ENCODE results near the gene HDAC5.

The HDAC5 gene

GRCh38 chr17:44159519-44160210 is 36.2 kb upstream of the HDAC5 start:
- TF ChIP-seq CTCF (IDR thresholded peaks at IDR 0.05; ENCODE audit: low read depth, low read length, poor library complexity, severe bottlenecking) (no peak), EZH2phosphoT487 (IDR thresholded peaks at IDR 0.05; ENCODE audit: borderline replicate concordance, low read length) (no peak)
- no peak overlapping the region for H3K4me2 ChIP-seq (ENCODE audit: low read length)
- H4K20me1 ChIP-seq (ENCODE audit: control insufficient read depth, insufficient read depth, low read depth, low read length): 0 out of 2 replicates have a peak, but pooled peaks cover 3% of the 10 kb centered on the region
- no peaks in the 10 kb centered on the region for H3K9me3 ChIP-seq (ENCODE audit: control insufficient read depth, insufficient read depth, low read length)
- H3F3A ChIP-seq (ENCODE audit: control insufficient read depth, insufficient read depth): no peaks in the 10 kb centered on the region
- H3K4me1 ChIP-seq (ENCODE audit: control insufficient read depth, low read length): no peaks in the 10 kb centered on the region
- no peak overlapping the region for H3K27ac ChIP-seq (ENCODE audit: low read depth, low read length)
- peaks cover 38% of the 10 kb centered on the region for H3K36me3 ChIP-seq (ENCODE audit: control insufficient read depth, low read length)
- H3K79me2 ChIP-seq (ENCODE audit: control insufficient read depth, low read length): no peaks in the 10 kb centered on the region
- H3K4me3 ChIP-seq (ENCODE audit: low read length): no peak overlapping the region
- no peaks in the 10 kb centered on the region for H3K9me2 ChIP-seq (replicated peaks; ENCODE audit: control insufficient read depth, low read length)
- H3K27me3 ChIP-seq (ENCODE audit: control insufficient read depth, low read length): no peaks in the 10 kb centered on the region

GRCh38 chr17:44155488-44155887 is 32.0 kb upstream of the HDAC5 start:
- Histone ChIP-seq H3K9me2 (replicated peaks; ENCODE audit: control insufficient read depth, low read length) (no peaks in the 10 kb centered on the region), H3K4me2 (ENCODE audit: low read length) (no peak overlapping the region), H3K27me3 (ENCODE audit: control insufficient read depth, low read length) (no peaks in the 10 kb centered on the region), H3K9me3 (ENCODE audit: control insufficient read depth, insufficient read depth, low read length) (no peaks in the 10 kb centered on the region), H3K36me3 (ENCODE audit: control insufficient read depth, low read length) (peaks cover 50% of the 10 kb centered on the region), H3K4me3 (ENCODE audit: low read length) (no peak overlapping the region), H3F3A (ENCODE audit: control insufficient read depth, insufficient read depth) (no peaks in the 10 kb centered on the region), H3K27ac (ENCODE audit: low read depth, low read length) (no peak overlapping the region), H4K20me1 (ENCODE audit: control insufficient read depth, insufficient read depth, low read depth, low read length) (0 out of 2 replicates have a peak, but pooled peaks cover 3% of the 10 kb centered on the region), H3K4me1 (ENCODE audit: control insufficient read depth, low read length) (no peaks in the 10 kb centered on the region), H3K79me2 (ENCODE audit: control insufficient read depth, low read length) (peaks cover 14% of the 10 kb centered on the region)
- no peak for TF ChIP-seq CTCF (IDR thresholded peaks at IDR 0.05; ENCODE audit: low read depth, low read length, poor library complexity, severe bottlenecking)
- TF ChIP-seq EZH2phosphoT487 (IDR thresholded peaks at IDR 0.05; ENCODE audit: borderline replicate concordance, low read length): no peak

GRCh38 chr17:44152875-44153274 is 29.4 kb upstream of the HDAC5 start:
- Histone ChIP-seq H3K27me3 (ENCODE audit: control insufficient read depth, low read length) (no peaks in the 10 kb centered on the region), H3K9me2 (replicated peaks; ENCODE audit: control insufficient read depth, low read length) (no peaks in the 10 kb centered on the region), H3F3A (ENCODE audit: control insufficient read depth, insufficient read depth) (no peaks in the 10 kb centered on the region), H3K36me3 (ENCODE audit: control insufficient read depth, low read length) (peaks cover 61% of the 10 kb centered on the region), H3K9me3 (ENCODE audit: control insufficient read depth, insufficient read depth, low read length) (no peaks in the 10 kb centered on the region), H3K4me2 (ENCODE audit: low read length) (no peak overlapping the region), H3K27ac (ENCODE audit: low read depth, low read length) (no peak overlapping the region), H4K20me1 (ENCODE audit: control insufficient read depth, insufficient read depth, low read depth, low read length) (0 out of 2 replicates have a peak, but pooled peaks cover under 1% of the 10 kb centered on the region), H3K4me3 (ENCODE audit: low read length) (no peak overlapping the region), H3K79me2 (ENCODE audit: control insufficient read depth, low read length) (peaks cover 36% of the 10 kb centered on the region), H3K4me1 (ENCODE audit: control insufficient read depth, low read length) (no peaks in the 10 kb centered on the region)
- TF ChIP-seq CTCF (IDR thresholded peaks at IDR 0.05; ENCODE audit: low read depth, low read length, poor library complexity, severe bottlenecking) (no peak), EZH2phosphoT487 (IDR thresholded peaks at IDR 0.05; ENCODE audit: borderline replicate concordance, low read length) (no peak)
